EH (cell line): ENCODE data around the gene MICAL2.

Experiments
- DNase-seq: peaks from one replicate; pipeline ENCODE4 v3.0.0-alpha.2; 2015; ENCODE audit warnings: low read depth

Gene MICAL2

GRCh38 chr11:12211331-12212065, 101.1 kb downstream of the MICAL2 start:
- DNase-seq: no peak

DNA sequence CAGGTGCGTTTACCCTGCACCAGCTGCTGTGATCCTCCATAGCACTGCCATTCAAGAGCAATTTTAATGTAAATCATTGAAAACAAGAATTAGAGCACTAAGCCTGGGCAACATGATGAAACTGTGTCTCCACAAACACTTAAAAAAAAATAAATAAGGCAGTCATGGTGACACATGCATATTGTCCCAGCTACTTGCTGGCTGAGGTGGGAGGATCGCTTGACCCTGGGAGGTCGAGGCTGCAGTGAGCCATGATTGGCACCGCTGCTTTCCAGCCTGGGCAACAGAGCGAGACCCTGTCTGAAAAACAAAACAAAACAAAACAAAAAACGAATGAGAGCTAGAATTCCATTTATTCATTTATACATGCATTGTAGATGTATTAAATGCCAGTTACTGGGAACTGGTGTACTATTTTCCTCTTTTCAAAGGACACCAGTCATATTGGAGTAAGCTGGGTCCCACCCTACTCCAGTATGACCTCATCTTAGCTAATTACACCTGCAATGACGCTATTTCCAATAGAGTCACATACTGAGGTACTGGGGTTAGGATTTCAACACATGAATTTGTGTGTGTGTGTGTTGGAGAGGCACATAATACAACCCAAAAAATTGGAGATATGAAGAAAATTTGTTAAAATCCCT, 101.9 kb downstream of the MICAL2 start:
- no peak for DNase-seq

GRCh38 chr11:12212821-12213185, 102.4 kb downstream of the MICAL2 start:
- DNase-seq: no peak

GRCh38 chr11:12213883-12214282, 103.5 kb downstream of the MICAL2 start:
- peak; percentile 83 for DNase-seq

DNA sequence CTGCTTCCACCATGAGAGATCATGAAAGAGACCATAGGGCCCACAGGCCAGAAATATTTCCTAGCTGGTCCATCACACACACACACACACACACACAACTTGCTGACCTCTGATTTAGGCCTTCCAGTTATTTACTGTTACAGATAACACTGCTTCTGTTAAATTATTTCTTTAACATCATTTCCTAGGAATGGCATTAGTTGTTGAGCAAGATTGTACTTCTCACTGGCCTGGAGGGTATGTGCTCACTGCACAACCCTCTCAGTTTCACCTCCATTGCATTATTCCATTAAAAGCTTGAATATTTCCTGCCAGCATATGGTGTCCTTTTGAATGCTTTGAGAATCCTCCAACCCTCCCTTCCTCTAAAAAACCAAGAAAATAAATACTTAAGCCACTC, 104.4 kb downstream of the MICAL2 start:
- DNase-seq: peak; percentile 78

DNA sequence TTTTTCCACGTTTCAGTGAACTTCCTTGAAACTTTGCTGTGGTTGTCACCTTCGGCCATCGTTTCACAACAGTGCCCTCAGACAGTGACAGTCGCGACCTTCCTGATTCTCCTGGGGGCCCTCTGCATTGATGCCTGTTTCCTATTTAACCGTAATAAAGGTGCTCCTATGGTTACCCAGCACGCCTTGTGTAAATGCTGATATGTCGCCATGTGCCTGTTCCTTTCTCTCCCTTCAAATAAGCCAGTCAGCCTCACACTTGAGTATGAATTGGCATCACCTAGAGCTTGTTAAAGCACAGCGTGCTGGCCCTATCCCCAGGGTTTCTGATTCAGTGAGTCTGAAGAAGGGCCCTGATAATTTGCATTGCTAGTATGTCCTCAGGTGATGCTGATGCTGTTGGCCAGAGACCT, 104.8 kb downstream of the MICAL2 start:
- DNase-seq: no peak

DNA sequence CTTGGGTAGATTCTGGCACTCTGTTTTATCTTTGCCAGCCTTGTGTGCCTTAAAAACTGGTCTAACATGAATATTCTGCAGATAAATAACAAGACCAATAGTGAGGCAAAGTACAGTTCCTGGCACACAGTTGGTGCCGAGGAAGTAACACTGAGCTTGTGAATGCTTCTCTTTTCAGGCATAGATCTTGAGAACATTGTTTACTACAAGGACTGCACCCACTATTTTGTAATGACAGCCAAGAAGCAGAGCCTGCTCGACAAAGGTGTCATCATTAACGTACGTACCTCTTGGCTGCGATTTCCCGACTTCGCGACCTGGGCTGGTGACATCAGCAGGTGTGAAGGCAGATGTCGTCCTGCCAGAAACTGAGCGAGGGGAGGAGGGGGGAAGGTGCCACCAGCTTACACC, 105.7 kb downstream of the MICAL2 start:
- DNase-seq: no peak

- peak; percentile 45 for DNase-seq
These were observed 106.4 kb downstream of the MICAL2 start for GRCh38 chr11:12216671-12217374.

DNA sequence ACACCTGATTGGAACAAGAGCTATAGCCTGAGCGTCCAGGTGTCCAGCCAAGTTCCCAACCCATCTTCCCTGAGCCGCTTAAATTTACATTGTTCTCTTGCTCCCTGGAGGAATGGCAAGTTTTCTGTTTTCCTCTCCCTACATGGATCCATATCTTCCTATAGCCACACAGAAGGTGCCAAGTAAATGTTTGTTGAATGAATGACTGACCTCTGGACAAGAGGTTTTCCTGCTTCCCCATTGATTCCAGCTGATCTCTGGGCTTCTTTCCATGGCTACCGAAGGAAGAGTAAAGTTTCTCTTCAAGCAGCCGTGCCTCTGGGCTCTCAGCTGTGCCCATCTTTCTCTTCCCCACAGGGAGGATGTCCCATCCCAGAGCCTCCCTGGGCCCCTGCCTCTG, 107.5 kb downstream of the MICAL2 start:
- DNase-seq: no peak

DNA sequence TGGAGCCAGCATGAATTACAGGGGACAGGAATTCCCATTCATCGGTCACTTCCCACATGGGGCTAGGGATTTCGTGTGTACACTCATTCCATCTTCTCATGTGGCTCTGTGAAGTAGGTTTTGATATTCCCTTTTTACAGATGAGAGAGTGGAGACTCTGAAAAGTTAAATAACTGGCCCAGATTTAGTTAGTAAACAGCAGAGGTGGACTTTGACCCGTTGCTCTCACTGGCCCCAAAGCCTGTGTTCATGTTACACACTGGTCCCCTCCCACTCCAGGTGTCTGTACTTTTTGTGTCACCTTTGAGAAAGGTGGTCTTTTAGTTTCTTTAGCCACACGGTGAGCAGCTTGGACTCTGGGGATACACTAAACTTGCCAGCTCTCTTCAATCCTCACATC, 108.5 kb downstream of the MICAL2 start:
- DNase-seq: no peak

DNA sequence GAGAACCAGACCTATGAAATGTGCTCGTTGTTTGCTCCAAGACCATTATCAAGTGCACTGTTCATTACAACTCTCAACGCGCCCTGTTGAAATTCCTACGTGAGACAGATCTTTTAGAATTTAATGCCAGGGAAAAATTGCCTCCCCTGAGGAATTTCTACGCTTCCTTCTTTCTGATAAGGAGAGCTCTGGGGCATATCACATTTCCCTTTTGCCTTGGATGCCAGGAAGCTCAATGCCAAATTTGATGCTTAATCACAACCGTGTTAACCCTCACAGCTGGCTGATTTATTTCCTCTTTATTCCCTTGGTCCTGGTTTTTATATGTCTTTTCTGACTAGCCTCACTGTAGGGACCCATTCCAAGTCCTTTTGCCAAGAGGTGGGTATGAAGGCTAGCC, 109.4 kb downstream of the MICAL2 start:
- no peak for DNase-seq

DNA sequence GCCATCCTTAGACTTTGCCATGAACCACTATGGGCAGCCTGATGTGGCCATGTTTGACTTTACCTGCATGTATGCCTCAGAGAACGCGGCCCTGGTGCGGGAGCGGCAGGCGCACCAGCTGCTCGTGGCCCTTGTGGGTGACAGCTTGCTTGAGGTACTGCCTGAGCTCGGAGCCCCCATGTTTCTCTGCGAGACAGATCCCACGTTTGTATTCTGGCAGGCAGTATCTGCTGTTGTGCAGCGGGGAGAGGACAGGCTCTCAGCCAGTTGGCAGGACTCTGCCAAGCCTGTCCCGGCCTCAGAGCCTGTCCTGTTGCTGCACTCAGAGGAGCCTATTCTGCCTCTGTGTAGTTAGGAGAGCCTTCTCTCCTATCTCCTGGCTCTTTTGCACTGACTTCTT, 109.9 kb downstream of the MICAL2 start:
- no peak for DNase-seq

- DNase-seq: no peak
These were observed 110.7 kb downstream of the MICAL2 start for GRCh38 chr11:12221051-12221535.

DNA sequence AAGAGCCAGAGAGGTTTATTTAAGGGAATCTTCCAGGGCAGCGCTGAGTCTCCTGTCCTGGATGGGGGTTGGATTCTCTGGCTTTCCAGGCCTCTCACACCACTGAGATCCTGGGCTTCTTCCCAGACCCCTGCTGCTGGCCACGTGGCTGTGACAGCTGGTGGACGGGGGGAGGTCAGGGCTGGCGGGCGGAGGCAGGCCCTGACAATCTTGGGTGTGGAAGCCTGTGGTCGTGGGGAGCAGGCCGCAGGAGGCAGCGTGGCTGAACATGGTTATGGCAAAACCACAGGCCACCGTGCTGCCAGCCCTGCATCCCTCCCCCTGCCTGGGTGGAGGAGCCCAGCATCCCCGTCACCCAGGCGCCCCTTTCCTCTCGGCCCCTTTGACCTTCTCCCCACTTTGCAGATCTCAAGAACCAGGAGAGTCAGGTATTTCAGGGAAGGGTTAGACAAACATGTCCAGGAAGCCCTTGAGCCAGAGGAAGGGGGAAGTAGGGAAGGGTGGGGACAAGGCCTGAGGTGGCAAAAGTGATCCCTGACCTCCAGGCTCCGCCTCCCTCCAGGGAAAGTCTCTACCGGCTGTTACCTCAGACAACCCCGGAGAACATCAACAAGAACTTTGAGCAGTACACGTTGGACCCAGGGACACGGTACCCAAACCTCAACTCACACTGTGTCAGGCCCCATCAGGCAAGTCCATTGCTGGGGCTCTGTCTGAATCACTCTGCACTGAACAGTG, 111.8 kb downstream of the MICAL2 start:
- DNase-seq: no peak

GRCh38 chr11:12223771-12224536, 113.6 kb downstream of the MICAL2 start:
- DNase-seq: no peak

DNA sequence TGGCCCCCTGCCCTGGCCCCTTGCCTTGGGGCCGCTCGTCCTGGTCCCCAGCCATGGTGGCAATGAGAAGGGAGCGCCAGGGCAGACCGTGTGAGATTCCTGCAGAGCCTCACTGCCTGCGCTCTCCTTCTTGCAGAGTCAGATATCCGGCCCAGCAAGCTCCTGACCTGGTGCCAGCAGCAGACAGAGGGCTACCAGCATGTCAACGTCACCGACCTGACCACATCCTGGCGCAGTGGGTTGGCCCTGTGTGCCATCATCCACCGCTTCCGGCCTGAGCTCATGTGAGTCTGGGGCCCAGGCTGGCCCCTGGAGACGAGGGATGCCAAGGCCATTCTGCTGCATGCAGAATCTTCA, 114.1 kb downstream of the MICAL2 start:
- DNase-seq: peak; percentile 46

DNA sequence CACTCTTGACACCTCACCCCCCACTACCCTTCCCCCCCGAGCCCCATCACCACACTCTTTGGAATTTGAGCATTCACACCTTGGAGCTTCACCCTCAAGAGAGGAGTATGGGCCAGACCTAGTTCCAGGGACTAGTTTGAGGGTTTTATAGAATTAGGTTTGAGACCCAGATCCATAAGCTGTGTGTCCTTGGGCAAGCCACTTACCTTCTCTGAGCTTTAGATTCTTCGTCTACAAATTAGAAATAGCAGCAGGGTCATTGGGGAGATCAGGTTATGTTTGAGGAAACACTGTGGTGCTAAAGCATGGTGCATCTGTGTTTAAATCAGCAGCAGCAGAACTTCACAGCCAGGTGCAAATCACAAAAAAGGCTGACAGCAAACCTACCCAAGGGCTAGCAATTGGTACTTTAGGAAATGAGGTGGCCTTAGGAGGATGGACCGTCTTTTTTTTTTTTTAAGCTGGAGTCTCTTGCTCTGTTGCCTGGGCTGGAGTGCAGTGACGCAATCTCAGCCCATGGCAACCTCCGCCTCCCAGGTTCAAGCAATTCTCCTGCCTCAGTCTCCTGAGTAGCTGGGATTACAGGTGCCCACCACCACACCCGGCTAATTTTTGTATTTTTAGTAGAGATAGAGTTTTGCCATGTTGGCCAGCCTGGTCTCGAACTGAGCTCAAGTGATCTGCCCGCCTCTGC, 114.8 kb downstream of the MICAL2 start:
- DNase-seq: no peak

- DNase-seq: no peak
These were observed 115.7 kb downstream of the MICAL2 start for GRCh38 chr11:12226093-12226492.

DNA sequence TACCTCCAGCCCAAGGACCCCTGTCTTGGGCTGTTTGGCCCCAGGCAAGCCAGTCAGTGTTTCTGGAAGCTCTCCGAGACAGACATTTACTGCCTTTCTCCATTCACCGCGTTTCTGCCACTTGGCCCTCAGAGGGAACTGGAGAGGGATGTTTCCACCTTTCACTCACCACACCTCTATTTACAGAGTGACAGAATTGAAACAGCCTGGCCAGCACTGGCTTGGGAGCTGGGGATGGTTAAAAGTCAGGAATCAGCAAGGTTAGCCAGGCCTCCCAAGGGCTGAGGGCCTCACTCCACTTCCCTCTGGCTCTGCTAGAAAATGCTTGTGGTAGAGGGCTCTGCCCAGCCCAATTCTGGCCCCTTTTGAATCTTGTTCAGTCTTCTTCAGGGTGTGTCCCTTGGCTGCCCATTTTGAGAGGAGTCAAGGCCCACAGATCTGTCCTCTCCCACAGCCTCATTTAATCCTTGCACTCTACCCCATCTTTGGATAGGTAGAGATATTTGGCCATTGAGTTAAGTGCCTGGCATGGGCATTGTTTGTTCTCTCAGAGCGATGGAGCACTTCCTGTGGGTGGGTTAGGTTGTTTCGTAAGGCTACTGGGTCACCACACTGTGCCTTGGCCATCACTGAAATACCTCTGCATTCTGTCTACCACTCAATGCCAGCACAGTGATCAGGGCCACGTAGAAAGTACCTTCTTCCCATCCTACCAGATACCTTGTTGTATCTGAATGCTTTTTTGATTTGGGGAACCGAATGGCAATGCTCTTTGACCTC, 119.2 kb downstream of the MICAL2 start:
- DNase-seq: no peak

- peak; percentile 52 for DNase-seq
These were observed 121.8 kb downstream of the MICAL2 start for GRCh38 chr11:12232160-12232559.
